Measurements from ENCODE around the gene PSMG4.

Gene PSMG4

DNA sequence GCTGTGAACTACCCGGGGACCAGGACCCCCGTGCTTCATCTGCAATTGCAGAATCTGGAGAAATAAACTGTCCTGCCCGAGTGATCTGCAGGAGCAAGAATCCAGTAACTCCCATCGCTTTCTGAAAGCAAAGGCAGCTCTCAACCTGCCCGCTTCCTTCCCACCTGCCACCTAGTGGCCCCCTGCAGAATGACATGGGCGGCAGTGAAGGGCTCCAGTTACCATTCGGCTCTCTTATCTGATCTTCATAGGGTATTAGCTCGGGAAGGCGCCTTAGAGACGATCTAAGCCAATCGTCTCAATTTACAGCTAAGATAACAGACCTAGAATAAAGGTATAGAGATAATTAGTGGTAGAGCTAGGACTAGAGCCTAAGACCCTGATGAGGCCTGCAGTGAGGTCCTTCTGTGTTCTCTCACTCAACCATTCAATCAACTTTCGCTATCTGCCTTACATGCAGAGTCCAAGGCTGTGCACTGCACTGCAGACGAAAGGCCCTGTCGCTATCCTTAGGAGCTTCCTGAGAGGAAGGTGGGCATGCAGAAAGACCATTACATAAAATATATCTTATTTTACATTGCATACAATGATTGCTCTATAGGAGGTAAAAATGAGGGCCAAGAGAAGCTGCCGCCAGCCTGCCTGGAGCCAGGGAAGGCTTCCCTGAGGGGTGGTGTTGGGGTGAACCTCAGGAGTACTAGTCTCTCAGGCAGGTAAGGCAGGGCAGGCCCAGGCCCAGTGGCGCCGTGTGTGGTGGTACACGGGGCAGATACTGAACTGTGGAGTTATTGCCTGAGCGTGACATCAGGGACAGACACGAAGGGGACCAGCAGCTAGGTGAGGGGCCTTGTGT lies 7.1 kb upstream of the PSMG4 start:
- peak; percentile 82 for DNase-seq (ENCODE audit: low read depth)

- DNase-seq (ENCODE audit: low read depth) = no peak
Observed at GRCh38 chr6:3252369-3252768, 6.4 kb upstream of the PSMG4 start.

DNA sequence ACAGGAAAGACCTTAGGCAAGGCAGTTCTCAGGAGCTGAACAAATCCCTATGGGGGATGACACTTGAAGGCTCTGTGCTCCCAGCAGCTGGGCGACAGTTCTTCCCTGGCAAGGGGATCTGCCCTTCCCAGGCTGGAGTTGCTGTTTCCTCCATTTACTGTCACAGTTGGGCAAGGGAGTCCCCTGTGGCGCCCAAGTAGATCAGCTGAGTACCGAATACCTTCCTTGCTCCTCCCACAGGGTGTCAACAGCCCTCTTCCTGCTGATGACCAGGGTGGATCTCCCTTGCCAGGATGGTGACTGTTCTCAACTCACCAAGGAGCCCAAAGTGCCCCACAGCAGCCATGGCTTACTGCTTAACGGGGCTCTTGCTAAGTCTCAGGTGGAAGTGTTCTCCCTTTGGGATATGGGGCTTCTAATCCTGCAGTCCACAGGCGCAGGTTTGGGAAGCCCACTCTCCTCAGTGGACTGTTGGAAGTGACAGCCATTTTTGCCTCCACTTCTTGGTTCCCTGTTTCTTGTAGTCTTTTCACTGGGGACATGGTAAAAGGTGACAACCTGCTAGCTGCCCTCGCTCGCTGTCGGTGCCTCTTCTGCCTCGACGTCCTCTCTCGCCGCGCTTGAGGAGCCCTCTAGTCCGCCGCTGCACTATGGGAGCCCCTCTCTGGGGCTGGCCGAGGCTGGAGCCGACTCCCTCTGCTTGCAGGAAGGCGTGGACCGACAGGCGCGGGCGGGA lies 5.7 kb upstream of the PSMG4 start:
- no peak for DNase-seq (ENCODE audit: low read depth)

DNA sequence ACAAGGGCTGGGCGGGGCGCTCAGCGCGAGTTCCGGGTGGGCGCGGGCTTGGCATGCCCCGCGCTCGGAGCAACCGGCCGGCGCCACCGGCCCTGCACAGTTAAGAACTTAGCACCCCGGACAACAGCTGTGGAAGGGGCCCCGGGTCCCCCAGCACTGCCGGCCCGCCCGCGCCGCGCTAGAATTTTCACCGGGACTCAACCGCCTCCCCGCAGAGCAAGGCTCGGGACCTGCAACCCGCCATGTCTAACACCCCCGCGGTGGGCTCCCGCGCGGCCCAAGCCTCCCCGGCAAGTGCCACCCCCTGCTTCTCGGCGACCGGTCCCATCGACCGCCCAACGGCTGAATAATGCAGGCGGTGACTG lies 5.2 kb upstream of the PSMG4 start:
- DNase-seq (ENCODE audit: low read depth) = no peak

GRCh38 chr6:3258201-3258600 lies 546 bp upstream of the PSMG4 start:
- DNase-seq (ENCODE audit: low read depth) = no peak

- peak; percentile 42 for DNase-seq (ENCODE audit: low read depth)
Observed at GRCh38 chr6:3259491-3259958, 778 bp downstream of the PSMG4 start.

DNA sequence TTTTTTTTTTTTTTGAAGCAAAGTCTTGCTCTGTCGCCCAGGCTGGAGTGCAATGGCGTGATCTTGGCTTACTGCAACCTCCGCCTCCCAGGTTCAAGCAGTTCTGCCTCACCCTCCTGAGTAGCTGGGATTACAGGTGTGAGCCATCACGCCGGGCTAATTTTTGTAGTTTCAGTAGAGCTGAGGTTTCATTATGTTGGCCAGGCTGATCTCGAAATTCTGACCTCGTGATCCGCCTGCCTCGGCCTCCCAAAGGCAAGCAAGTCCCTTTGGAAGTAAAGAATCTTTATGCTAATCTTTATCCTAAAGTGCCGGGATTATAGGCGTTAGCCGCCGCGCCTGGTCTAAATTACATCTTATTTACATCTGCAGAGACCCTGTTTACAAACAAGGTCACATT lies 1.5 kb downstream of the PSMG4 start:
- DNase-seq (ENCODE audit: low read depth) = no peak

GRCh38 chr6:3260772-3261517 lies 2.2 kb downstream of the PSMG4 start:
- peak; percentile 14 for DNase-seq (ENCODE audit: low read depth)

DNA sequence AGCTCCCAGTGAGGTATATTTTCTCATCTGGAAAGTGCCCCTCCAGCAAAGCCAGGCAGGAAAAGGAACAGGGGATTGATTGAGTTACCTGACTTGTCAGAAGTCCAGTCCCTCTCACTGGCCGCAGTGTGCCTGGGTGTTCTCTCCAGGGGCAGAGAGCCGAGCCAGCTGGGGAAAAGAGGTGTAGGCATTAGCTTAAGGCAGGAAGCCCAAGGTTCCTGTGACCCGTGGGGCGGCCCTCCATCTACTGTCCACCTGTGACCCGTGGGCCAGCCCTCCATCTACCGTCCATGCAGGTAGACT lies 2.7 kb downstream of the PSMG4 start:
- no peak for DNase-seq (ENCODE audit: low read depth)

GRCh38 chr6:3261921-3262320 lies 3.2 kb downstream of the PSMG4 start:
- DNase-seq (ENCODE audit: low read depth) = no peak

DNA sequence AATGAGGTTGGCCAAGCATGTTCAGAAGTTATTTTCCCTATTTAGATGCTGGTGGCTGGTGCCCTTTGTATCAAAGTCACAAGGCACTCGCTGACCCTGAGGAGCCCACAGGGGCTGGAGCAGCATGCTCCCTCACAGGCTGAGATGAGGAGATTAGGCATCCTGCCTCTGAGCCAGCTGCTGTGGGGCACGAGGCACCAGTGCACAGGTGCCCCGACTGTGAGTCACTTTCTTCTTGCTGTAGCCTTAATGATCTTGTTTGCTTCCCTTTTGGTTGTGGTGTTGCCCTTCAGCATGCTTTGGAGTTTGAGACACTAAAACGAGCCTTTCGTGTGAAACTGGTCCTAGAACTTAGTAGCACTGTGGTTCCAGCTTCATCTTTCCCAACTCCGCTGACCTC lies 4.3 kb downstream of the PSMG4 start:
- no peak for DNase-seq (ENCODE audit: low read depth)

DNA sequence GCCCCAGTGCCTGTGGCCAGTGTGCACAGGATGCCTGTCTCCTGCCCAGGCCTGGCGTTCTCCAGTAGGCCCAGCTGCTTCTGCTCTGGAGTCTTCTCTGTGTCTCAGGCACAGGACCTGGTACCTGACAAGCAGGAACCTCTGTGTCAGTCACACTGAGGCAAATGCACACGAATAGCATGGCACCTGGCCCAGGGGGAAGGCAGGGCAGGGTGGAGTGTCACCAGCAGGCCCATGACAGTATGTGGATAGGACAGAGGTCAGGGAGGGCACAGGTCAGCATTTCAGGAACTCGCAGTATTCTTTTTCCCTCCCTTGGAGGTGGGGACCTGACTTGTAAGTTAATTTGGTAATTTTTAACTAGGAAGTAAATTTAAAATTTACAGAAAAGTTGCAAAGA lies 5.6 kb downstream of the PSMG4 start:
- DNase-seq (ENCODE audit: low read depth) = no peak

- DNase-seq (ENCODE audit: low read depth) = no peak
Observed at GRCh38 chr6:3265671-3266070, 6.9 kb downstream of the PSMG4 start.

DNA sequence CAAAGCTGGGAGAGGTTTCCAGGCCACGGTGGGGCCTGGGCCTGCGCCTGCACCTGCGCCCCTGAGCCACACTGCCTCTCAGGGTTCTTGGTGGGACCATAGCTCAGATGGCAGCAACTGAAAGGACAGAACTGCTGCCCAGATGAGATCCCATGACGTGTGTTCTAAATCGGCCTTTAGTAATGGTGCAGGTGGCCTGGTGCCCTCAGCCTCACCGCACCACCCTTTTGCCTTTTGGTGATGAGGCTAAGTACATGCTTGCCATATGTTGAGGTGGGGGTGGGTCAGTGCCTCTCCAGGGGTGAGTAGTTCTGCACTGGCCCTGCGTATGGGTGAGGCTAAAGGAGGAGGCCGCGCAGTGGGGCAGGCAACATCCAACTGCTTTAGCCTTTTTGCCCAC lies 7.4 kb downstream of the PSMG4 start:
- DNase-seq (ENCODE audit: low read depth) = no peak

DNA sequence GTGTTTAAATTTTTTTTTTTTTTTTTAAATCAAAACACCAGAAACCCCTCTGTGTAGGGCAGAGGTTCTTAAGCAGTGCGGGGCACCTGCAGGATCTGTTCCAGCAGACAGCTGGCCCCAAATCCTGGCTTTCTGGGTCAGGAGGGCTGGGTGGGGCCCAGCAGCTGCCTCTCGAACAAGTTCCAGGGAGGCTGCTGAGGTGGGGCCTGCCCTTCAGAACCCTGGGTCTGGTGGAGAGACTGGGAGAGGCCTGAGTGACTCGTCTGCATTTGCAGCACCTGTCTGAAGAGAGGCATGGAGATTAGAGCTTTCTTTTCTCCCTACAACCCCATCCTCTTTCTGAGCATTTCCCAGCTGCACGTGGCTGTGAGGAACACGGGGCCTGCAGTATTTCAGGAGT lies 8.4 kb downstream of the PSMG4 start:
- DNase-seq (ENCODE audit: low read depth) = no peak

DNA sequence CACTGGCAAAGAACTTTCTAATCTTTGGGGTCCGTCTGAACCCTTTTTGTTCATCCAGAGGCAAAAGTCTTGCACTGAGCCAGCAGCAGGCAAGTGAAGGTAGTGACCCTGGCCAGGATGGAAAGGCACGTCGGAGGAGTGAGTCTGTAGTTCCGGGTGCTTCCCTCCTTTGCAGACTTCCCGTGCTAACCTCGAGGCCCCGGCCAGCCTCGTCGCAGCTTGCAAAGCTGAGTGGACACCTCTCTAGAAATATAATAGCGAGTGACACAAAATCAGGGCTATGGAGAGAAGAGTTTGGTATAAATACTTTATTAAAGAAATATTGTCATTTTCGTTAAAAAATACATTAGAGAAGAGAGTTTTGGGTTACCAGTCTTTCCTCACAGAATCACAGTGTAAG lies 9.9 kb downstream of the PSMG4 start:
- no peak for DNase-seq (ENCODE audit: low read depth)

GRCh38 chr6:3269281-3269975 lies 10.7 kb downstream of the PSMG4 start:
- DNase-seq (ENCODE audit: low read depth) = no peak

DNA sequence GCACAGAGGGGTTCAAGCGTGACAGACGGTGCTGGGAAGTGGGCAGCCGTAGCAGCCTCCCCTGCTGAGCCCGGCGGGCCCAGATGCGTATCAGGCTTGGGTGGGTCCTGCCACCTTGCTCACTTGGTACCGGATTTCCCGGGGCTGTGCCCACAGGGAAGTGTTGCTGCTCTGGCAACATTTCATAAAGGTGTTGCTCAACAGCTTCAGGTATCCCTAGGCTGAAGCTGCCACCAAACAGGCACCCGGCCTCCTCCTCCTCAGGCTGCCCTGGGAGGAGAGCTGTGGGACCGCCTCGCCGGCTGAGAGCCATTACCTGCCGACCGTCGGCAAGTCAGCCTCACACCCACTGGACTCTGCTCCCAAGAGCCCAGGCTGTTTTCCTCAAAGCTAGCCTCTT lies 11.5 kb downstream of the PSMG4 start:
- DNase-seq (ENCODE audit: low read depth) = no peak

DNA sequence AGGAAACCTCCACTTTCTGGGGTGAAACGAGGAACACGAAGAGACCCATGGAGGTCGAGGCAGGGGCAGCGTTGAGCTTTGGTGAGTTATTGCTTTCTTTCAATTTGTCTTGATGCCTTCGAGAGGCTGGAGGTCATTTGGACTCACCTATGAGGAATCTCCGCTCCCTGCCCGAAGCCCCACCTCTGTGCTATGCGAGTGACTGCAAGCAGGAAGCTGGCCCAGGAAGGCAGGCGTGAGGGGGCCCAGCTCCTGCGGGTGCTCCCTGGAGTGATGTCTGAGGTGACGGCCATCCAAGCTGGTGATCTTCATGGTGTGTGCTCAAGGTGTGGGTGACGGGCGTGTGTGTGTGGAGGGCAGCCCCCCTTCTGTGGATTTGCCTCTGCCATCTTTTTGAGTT lies 13.0 kb downstream of the PSMG4 start:
- no peak for DNase-seq (ENCODE audit: low read depth)

- no peak for DNase-seq (ENCODE audit: low read depth)
Observed at GRCh38 chr6:3272911-3273547, 14.3 kb downstream of the PSMG4 start.

DNA sequence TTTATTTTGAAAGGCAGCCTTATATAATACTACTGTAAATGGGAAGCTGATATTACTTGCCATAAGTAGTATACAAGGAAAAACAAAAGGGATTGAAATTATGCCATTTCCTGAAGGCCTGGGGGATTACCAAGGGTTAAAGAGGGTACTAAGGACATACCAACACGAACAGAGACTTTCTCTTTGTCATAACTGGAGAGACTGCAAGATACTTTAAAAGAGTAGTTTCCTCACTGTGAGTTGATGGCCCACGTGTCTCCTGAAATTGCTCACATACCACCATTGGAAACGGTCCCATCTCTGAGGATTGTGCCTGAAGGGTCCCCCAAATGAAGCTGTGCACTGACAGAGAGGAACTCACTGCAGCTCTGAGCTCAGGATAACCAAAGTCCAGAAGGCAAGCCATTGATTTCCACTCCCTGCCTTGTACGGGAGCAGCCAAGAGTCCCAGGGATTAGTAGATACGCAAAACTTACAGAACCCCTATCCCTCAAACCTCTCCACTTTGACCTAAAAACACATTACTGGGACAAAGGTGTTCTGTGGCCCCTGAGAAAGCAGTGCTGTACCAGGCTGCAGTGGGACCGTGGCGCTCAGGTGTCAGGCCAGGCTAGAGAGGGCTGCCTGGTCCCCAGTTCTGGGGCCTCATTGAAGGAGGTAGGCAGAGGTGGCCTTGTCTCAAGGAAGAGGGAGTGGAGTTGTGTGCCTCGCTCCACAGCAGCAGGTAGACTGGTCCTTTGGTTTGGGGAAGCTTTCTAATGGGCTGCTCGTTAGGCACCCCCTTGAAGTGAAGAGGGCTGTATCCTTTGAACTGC lies 15.2 kb downstream of the PSMG4 start:
- peak; percentile 5 for DNase-seq (ENCODE audit: low read depth)

Measured in iris pigment epithelial cell (primary cell).